ENCODE measurements around the gene ANTXR2. TPM values are rescaled to one million over a fixed set of nuclear protein-coding genes. Genes with fewer than 3 reads are reported as not detected.
"Not testable (repeated sequence)": the region's sequence is repeated elsewhere in the genome, so short reads cannot be mapped to it uniquely, and the experiment has no call there.

Gene ANTXR2
- total RNA-seq, 4 donors from 2014 or later: 51.8 to 182 (median 144) TPM

DNA sequence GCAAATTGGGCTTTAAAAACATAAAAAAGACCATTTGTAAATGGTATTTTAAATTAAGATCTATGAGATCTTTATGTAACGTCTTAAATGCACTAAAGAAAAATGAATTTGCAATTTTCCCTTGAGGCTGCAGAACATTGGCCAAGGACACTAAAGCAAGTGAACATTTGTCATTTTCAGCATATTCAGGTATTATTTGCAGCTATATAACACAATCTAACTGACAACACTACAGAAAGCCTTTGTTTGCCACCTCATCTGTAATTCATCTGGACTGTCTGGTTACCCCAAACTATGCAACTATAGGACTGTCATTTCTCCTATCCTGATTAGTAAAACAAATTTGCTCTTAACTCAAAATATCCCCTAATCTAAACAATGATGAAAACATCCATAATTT, 74.8 kb downstream of the ANTXR2 start:
- Histone ChIP-seq H3K9me3 (no peaks in the 10 kb centered on the region), H3K27me3 (no peaks in the 10 kb centered on the region), H3K36me3 (no peaks in the 10 kb centered on the region), H3K4me3 (no peak overlapping the region), H3K27ac (no peak overlapping the region), H3K4me1 (peaks cover 0 to 11% of the 10 kb centered on the region in 2 donors)
- TF ChIP-seq, protein P1, sequence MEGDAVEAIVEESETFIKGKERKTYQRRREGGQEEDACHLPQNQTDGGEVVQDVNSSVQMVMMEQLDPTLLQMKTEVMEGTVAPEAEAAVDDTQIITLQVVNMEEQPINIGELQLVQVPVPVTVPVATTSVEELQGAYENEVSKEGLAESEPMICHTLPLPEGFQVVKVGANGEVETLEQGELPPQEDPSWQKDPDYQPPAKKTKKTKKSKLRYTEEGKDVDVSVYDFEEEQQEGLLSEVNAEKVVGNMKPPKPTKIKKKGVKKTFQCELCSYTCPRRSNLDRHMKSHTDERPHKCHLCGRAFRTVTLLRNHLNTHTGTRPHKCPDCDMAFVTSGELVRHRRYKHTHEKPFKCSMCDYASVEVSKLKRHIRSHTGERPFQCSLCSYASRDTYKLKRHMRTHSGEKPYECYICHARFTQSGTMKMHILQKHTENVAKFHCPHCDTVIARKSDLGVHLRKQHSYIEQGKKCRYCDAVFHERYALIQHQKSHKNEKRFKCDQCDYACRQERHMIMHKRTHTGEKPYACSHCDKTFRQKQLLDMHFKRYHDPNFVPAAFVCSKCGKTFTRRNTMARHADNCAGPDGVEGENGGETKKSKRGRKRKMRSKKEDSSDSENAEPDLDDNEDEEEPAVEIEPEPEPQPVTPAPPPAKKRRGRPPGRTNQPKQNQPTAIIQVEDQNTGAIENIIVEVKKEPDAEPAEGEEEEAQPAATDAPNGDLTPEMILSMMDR (IDR thresholded peaks at IDR 0.05): no peak
- TF ChIP-seq POLR2A (IDR thresholded peaks at IDR 0.05): no peak
- intact Hi-C loops (cut with DNase I; ENCODE audit: low total_unique reads): no loop called here
- no peak for DNase-seq

DNA sequence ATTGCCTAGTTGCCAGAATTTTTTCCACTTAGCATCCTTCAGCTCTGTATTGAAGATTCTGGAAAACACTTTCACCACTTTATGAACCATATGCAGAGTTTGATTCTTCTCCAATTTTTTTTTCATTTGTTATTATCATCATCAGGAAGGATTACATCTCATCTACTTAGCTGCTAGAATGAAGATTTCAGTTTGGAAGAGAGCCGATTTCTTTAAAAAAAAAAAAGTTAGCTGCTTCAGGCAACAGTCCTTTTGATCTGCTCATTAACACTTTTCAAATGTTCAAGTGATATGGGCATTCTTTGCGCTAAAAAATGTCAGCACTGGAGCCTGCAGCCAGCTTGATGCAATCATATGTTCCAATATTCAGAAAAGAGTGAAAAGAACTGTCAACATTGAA, 76.2 kb downstream of the ANTXR2 start:
- H3K36me3 ChIP-seq: no peaks in the 10 kb centered on the region
- no peaks in the 10 kb centered on the region for H3K9me3 ChIP-seq
- TF ChIP-seq POLR2A (IDR thresholded peaks at IDR 0.05): no peak
- TF ChIP-seq, protein P1 (IDR thresholded peaks at IDR 0.05): no peak
- no peaks in the 10 kb centered on the region for H3K27me3 ChIP-seq
- intact Hi-C loops (cut with DNase I; ENCODE audit: low total_unique reads): no loop called here
- H3K4me1 ChIP-seq: peaks cover 0 to 11% of the 10 kb centered on the region in 2 donors
- DNase-seq: no peak
- H3K27ac ChIP-seq: peak overlapping the region in 1 of 2 donors; percentile 17
- H3K4me3 ChIP-seq: no peak overlapping the region

DNA sequence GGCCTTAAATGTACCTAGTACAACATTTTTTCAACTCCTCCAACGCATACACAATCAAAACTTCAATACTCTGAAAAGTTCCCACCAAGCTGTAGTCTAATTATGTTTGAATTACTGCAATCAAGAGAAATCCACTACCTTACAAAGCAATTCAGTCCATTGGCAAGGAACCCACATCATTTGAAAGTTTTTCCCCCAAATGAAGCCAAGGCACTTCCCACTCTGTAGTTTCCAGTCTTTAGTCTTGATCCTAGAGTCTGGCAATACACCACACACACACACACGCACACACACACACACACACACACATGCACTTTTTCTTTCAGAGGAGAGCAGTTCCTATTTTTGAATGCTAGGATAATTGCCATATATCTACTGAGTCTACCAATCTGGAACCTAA, 79.6 kb downstream of the ANTXR2 start:
- intact Hi-C loops (cut with DNase I; ENCODE audit: low total_unique reads): no loop called here
- no peaks in the 10 kb centered on the region for H3K36me3 ChIP-seq
- no peak overlapping the region for H3K27ac ChIP-seq
- TF ChIP-seq, protein P1 (IDR thresholded peaks at IDR 0.05): no peak
- TF ChIP-seq POLR2A (IDR thresholded peaks at IDR 0.05): no peak
- H3K4me3 ChIP-seq: no peak overlapping the region
- no peak for DNase-seq
- no peaks in the 10 kb centered on the region for H3K9me3 ChIP-seq
- peaks cover 0 to 11% of the 10 kb centered on the region in 2 donors for H3K4me1 ChIP-seq
- no peaks in the 10 kb centered on the region for H3K27me3 ChIP-seq

DNA sequence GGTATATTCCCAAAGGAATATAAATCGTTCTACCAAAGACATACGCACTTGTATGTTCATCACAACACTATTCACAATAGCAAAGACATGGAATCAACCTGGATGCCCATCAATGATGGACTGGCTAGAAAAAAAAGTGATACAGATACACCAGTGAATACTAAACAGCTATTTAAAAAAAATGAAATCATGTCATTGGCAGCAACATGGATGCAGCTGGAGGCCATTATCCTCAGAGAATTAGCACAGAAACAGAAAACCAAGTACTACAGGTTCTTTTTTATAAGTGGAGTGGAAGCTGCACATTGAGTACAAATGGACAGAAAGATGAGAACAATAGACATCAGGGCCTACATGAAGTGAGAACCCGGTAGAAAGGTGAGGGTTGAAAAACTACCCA, 81.4 kb downstream of the ANTXR2 start:
- TF ChIP-seq, protein P1 (IDR thresholded peaks at IDR 0.05): no peak
- no peak for TF ChIP-seq POLR2A (IDR thresholded peaks at IDR 0.05)
- H3K4me1 ChIP-seq: peaks cover 0 to 6% of the 10 kb centered on the region in 2 donors
- no peak overlapping the region for H3K4me3 ChIP-seq
- no peaks in the 10 kb centered on the region for H3K9me3 ChIP-seq
- H3K36me3 ChIP-seq: no peaks in the 10 kb centered on the region
- no peak overlapping the region for H3K27ac ChIP-seq
- no peak for DNase-seq
- intact Hi-C loops (cut with DNase I; ENCODE audit: low total_unique reads): no loop called here
- no peaks in the 10 kb centered on the region for H3K27me3 ChIP-seq

DNA sequence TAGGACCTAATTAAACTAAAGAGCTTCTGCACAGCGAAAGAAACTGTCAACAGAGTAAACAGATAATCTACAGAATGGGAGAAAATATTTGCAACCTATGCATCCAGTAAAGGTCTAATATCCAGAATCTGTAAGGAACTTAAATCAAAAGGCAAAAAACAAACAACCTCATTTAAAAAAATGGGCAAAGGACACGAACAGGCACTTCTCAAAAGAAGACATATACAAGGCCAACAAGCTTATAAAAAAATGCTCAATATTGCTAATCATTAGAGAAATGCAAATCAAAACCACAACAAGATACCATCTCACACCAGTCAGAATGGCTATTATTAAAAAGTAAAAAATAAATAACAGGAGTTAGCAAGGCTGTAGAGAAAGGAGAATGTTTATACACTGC, 81.9 kb downstream of the ANTXR2 start:
- H3K27me3 ChIP-seq; H3K36me3 ChIP-seq; H3K4me3 ChIP-seq; H3K4me1 ChIP-seq; H3K27ac ChIP-seq; intact Hi-C loops (cut with DNase I; ENCODE audit: low total_unique reads); H3K9me3 ChIP-seq; DNase-seq: not testable (repeated sequence)

DNA sequence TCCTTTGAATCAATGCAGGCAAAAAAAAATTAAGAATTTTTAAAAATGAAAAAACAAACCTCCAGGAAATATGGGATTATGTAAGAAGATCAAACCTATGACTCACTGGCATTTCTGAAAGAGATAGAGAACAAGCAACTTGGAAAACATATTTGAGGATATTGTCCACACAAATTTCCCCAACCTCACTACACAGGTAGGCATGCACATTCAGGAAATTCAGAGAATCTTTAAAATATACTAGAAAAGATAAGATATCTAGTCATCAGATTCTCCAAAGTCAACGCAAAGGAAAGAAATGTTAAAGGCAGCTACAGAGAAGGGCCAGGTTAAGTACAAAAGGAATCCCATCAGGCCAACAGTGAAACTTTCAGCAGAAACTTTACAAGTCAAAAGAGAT, 85.6 kb downstream of the ANTXR2 start:
- H3K4me1 ChIP-seq: no peaks in the 10 kb centered on the region
- DNase-seq: no peak
- no peaks in the 10 kb centered on the region for H3K36me3 ChIP-seq
- no peaks in the 10 kb centered on the region for H3K27me3 ChIP-seq
- H3K4me3 ChIP-seq: no peak overlapping the region
- H3K9me3 ChIP-seq: no peaks in the 10 kb centered on the region
- no peak for TF ChIP-seq POLR2A (IDR thresholded peaks at IDR 0.05)
- TF ChIP-seq, protein P1 (IDR thresholded peaks at IDR 0.05): no peak
- intact Hi-C loops (cut with DNase I; ENCODE audit: low total_unique reads): no loop called here
- H3K27ac ChIP-seq: no peak overlapping the region

All from uterus (tissue), 4 donors.